ENCODE measurements around the gene RNU6-7.

The RNU6-7 gene

DNA sequence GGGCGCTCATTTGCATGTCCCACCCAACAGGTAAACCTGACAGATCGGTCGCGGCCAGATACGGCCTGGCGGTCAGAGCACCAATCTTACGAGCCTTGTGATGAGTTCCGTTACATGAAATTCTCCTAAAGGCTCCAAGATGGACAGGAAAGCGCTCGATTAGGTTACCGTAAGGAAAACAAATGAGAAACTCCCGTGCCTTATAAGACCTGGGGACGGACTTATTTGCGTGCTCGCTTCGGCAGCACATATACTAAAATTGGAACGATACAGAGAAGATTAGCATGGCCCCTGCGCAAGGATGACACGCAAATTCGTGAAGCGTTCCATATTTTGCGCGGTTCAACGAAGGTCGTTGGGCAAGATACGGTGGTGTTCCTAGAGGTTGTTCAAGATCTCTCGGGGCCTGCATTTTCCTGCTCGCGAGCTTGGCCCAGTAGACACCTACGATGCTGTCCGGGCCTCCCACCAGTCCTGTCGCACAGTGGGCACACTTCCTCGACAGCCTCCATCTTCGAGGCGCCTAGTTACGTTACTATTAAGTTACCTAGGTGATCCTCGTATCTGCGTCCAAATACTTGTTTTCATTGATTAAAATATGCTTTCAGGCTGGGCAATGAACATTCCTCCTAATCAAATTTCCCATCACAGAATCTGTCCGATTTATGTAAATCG is at the start of gene RNU6-7:
TSS of gene RNU6-7 (plus strand) at position 230 of the 675 bp plus-strand sequence.
- DNase-seq, result peak; percentile 36

DNA sequence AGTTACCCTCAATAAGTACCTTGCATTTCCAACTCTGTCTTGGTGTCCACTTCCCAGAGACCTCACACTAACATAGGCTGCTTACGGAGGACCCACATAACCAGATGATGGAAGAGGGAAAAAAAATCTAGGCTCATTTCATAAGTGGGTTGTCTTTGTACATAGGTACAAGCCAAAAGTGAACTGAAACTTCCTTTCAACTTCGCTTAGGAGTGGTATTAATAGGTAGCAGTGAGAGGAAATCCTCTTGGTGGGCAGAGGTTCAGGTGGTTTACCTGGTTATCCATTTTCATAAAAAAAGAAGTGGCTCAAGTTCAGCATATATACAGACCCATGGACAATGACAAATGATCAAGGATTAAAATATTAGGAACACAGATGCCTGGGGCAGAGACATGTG is 35.8 kb upstream of the RNU6-7 start:
- DNase-seq, result no peak

DNA sequence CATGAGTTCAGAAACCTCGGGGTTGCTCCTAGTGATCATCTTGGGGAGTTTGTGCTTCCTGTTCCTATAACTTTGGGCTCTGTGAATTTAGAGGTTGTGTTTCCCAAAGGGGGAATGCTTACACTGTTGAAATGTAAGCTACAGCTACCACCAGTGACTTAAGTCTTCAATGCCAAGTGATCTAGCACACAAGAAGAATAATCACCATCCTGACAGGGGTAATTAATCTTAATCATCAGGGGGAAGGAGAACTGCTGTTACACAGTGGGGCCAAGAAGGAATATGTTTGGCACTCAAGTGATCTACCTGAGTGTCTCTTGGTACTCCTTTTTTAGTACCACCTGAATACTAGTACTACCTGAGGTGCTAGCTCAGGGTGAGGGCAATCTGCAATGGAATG is 34.9 kb upstream of the RNU6-7 start:
- DNase-seq, result no peak

DNA sequence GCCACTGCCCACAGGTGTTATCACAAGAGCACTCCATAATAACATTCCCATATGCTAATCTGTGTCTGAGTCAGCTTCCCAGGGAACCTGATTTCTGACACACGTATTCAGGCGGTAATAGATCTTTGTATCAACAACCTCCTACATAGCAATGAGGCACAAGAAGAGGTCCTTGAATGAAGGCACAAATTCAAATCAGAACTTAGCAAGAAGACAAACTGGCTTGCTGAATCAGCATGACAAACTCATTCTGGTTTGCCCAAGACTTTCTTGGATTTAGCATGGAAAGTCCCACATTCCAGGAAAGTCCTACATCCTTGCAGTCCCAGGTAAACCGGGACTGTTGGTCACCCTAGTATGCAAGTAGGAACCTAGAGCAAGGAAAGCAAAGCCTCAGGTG is 33.9 kb upstream of the RNU6-7 start:
- DNase-seq, result no peak

DNA sequence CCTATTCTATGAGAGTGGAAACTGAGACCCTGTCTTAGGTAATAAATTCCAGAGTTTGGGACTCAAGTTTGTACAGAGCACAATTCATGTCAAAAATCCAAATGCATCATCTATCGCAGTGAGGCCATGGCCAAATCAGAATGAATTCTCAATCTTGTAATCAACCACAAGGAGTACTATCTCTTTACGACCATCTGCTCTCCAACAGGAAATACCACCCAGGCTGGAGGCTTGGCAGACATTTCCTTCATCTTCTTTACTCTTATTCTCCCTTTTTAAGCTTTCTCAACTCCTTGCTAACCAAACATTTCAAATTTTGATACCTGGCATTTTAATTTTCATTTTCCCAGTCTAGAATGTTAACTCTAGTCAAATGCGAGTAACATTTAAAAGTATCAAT is 32.7 kb upstream of the RNU6-7 start:
- DNase-seq, result no peak

DNA sequence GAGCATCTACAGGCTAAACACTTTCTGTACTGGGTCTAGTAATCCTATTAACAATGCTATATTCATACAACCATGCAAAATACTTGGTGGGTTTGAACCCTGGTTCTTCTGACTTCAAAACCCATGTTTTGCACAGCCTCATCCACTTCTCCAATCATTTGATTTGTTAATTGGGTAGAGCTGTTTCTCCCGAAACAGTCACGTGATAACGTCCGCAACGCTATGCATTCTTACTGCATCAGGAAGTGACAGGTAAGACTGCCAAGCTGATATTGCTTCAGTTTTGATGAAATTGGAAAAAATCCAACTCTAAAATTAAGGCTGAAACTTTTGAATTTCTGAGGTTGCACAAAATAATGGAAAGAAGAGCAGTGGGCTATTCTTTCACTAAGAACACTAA is 30.4 kb upstream of the RNU6-7 start:
- no peak for DNase-seq

DNA sequence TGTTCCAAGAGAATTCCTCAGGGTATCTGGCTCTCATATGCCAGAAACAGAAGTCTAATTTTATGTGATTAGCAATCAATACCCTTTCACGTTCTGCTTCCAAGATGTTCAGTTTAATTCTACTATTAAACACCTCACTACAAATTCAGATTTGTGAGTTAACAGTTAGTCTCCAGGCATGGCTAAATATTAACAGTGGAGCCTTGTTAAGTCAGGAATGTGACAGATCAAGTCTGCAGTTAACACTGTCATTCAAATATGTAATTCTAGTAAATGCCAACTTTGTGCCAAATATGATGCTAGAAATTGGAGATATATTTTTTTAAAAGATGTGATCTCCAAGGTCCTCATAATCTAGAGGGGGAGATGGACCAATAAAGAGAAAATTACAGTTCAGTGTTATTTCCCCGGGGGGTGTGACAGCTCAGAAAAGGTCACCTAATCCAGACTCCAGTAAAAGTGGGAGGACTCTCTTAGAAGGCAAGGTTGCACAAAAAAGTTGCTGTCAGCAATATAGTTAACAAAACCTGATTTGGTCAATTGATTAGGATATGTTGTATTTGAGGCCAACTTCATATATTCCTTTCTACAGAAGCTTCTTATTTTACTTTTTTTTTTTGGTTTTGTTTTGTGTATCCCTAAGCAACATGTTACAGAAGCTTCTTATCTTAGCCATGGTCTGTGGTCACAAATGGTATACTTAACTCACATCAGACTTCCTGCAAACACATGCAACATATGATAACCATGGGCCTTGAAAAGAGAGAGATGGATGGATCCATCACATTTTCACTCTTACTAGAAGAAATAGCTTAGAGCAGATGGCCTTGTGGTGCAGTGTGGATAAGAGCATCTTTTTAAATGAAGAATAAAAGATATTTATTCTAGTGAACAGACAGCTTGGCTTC is 18.4 kb upstream of the RNU6-7 start:
- no peak for DNase-seq

DNA sequence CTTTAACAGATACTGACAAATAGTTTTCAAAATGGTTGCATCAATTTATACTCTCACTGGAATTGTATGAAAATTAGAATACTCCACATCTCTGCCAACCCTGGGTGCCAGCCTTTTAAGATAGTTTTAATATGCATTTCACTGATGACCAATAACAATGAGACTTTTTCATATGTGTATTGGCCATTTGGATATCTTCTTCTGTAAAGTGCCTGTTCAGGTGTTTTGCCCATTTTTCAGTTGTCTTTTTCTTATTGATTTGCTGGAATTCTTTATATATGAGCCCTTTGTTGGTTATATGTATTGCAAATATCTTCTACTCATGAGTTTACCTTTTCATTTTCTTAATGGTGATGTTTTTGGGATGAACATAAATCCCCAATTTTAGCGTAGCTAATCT is 16.7 kb upstream of the RNU6-7 start:
- DNase-seq, result no peak

DNA sequence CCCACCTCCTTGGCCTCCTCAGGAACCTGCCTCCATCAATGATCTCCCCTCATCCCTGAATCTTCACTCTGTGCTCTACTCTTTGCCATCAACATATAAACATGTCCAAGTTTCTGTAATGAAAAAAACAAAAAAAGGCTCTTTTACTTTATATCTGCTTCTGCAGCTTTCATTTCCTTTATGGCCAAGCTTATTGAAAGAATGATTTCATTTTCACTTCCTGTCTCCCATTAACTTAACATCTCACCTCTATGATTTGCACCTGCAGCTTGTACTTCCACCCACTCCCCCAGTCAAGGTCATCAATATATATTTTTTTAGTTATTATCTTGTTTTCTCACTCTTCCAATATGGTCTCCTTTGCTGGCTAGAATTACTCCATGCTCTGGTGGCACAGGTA is 15.6 kb upstream of the RNU6-7 start:
- DNase-seq, result no peak

DNA sequence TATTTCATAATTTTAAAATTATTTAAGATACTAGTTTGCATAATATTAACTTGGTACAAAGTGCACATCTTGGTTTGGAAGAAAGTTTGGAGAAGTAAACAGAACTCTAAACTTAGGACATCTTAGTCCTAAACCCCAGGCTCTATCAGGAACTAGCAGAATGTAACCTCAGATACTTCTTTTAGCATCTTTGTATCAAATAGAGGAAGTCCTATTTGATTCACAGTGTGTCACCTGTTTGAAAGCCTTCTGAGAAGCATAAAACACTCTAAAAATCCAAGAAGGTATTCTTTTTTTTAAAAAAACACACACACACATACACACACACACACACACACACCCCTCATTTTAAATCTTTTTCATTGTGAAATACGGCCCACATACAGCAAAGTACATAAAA is 12.0 kb upstream of the RNU6-7 start:
- no peak for DNase-seq

DNA sequence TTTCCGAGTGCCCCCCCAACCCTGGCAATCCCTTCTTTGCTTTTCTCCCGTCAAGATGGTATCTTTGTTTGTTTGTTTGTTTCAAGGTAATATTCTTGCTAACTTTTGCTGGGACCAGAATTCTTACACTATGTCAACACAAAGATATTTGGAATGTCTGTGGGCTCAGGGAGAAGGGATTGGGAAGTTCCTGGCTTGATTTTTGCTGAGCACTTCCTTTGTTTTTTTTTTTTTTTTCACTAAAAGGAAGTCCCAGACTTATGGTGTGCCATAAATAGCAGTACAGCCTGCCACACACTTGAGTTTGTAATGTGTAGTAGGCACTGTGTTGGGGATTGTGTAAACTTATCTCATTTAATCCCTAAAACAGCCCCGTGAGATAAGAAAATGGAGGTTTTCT is 11.2 kb upstream of the RNU6-7 start:
- DNase-seq, result no peak

DNA sequence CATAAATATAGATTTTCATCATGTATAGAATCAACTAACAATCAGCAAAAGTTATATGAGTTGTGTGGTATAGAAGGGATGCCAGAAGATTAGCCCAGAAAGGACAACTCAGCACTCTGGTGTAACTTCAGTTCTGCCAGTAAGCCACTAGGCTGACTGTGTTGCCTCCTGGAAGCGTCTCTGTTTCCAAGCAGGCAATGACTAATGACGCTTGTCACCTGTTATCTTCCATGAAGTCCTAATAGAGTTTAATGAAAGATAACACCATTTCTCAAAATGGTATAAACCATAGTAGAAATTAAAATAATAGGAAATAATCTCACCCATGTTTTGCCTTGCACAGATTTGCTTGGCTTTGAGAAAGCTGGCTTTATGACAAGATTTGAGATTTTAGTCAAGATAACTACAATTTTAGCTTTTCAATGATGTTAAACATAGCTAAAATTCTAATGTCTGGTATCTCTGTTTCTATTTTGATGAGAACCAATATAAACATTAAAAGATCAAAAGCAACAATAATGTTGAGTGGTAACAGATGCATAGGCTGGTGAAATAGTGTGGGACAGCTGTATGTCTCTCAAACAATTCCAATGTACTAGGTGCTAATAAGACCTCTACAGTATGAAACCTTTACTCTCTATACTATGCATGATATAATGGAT is 9.0 kb upstream of the RNU6-7 start:
- DNase-seq, result no peak

DNA sequence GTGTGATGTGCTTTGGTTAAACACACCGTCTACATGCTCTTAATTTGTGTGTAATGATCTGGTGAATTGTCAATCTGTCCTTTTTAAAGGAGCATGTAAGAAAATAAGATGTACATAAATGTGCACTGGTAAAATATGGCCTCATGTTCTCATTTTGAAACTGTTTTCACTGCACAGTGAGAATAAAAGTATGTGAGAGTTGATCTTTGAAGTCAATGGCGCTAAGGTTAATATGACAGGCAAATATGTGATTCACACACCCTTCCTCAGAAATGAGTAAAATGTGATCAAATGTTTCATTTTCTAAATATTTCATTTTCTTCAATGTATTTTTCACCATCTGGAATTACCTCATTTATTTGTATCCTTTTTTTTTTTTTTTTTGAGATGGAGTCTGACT is 8.3 kb upstream of the RNU6-7 start:
- DNase-seq, result no peak

DNA sequence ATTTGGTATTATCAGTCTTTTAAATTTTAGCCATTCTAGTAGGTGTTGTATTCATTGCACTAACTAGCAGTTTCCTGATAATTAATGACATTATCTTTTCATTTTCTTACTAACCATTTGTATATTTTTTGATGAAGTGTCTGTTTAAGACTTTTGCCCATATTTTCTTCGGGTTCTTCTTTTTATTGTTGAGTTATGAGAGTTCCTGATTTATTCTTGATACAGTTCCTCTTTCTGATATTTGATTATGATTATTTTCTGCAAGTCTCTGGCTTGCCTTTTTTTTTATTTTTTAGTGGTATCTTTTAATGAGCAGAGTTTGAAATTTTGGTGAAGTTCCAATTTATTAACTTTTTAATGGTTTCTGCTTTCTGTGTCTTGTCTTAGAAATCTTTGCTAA is 6.2 kb upstream of the RNU6-7 start:
- DNase-seq, result no peak

DNA sequence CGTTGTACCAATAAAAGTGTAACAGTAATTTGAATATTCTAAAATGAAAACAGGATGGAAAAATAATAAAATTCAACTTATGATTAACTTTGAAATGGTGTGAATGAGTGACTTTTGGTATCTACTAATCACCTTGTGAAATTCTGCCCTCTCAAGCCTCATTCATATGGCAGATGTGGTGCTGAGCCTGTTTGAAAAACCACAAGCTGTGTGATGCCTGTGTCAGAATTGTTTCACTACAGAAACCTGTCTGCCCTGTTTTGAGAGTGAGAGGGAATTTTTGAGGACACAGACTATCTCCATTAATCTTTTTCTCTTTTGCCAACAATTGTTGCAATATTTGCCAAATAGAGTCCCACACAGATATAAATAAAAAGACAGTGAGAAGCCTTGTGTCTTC is 3.9 kb upstream of the RNU6-7 start:
- no peak for DNase-seq

DNA sequence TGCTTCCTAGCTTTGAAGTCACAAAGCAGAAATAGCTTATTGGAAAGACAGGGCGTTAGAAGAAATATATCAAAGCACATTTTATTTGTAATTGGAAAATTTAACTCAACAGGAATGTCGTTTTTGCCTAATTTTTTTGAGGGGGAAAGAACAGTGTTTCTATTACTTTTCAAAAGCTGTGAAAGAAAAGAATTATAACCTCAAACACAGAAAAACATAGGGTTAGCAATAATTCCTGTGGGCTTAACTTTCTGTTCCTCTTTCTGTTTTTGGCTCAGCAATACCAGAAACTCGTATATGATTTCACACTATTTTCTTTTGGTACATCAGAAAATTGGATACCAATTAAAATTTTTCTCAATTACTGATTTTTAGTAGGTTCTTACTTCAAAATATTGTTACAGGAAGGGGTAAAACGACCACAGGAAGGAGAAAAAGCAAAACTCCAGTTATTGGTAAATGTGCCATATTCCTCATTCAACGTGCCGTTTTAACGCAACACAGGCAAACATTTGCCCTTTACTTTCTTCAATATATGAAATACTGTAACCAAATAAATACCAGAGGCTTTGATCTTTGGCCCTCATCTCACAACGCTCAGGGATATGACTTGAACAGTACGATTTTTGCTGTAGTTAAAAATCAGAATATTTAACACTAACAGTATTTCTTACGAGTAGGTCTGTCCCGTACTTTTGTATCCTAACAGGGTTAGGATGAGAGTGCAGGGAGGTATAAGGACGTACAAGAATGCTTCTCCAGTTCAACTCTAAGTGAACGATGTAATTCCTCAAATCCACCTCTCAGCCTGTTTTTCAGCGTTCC is 1.3 kb upstream of the RNU6-7 start:
- no peak for DNase-seq

DNA sequence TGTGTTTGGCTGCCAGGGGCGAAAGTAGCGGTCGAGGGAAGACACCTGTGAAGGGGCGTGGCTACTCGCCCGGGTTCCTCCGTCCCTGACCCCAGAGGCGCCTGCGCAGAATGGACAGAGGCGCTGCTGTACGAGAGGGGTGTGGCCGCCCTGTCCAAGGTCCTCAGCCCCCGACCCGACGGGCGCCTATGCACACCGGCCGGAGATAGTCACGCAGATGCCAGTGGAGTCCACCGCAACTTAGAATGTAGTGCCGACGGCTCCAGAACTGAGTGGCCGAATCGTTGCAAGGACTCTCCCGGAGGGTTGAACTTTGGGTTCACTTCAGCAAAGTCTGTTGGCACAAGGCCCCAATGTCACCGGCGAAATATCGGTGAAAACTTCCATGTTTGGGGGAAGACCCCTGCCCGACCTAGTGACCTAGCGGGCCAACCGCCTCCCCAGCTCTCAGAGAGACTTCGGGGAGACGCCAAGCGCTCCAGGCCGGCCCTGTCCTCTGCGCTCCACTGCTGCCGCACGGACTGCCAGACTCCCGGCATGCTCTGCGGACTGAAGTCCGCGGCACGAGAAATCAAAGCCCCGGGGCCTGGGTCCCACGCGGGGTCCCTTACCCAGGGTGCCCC is 541 bp upstream of the RNU6-7 start:
- DNase-seq, result peak; percentile 85

DNA sequence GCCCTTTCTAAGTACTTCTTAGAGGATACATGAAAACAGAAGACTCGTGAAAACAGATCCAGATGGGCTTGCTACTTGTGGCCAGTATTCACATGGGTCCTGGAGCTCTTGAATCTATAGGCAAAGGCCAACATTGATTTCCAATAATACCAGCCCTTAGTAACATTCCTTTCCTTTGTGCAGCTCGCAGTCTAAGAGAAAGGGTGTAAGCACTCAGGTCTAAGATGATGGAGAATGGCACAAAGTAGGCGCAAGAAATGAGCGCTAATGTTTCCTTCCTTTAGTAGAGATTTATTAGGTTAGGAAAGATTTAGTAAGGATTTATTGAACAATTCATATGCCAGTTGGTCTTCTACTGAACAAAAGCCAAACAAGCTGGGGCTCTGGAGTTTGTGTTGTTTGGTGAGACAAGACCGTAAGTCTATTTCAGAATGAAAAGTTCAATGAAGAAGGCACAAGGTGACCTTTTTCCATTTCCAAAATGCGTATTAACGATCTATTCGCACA is 699 bp downstream of the RNU6-7 start:
- no peak for DNase-seq

DNA sequence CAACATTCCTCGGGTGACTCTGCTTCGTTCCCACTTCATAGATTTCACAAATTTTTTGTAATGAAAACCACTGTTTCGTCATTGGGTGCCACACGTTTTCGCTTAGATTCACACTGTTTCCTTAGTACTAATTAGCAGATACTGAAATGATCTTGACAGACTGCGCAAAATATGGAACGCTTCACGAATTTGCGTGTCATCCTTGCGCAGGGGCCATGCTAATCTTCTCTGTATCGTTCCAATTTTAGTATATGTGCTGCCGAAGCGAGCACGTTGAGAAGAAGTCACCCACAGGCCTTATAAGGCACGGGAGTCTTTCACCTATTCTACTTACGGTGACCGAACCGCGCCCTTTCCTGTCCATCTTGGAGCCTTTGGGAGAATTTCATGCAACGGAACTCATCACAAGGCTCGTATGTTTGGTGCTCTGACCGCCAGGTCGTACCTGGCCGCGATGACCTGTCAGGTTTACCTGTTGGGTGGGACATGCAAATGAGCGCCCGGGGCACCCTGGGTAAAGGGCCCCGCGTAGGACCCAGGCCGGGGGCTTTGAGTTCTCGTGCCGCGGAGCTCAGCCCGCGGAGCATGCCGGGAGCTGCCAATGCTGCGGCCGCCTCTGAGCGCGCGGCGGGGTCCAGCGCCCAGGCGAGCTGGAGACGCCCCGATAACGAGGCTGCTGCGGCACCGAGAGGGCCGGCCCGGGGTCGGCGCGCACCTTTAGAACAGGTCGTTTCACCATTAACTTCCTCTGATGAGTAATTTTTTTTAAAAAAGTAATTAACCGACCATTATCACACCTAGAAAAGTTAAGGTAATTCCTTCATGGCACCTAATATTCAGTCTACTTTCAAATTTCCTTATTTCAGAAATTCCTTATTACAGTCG is 1.4 kb downstream of the RNU6-7 start, which contains the start of gene RNU6-8:
TSS of gene RNU6-8 (minus strand) at position 272 of the 885 bp plus-strand sequence.
- DNase-seq, result peak; percentile 89

DNA sequence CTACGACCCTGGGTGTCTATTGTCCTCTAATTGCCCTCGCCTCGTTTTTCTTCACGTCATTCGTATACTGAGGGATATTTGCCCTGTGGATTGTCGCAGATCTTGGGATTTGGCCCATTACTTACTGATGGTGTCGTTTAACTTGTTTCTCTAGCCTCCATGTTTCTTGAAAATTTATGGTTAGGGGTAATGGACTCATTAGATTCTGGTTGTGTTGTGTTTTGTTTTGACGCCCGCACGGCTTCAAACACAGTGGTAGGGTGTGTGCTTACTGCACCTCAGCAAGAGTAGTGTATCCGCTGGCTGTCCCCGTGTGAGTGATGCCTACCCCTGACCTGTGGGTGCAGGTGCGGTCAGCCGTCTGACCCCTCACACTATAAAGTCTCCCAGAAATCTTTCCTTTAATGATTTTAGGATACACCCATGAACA is 2.1 kb downstream of the RNU6-7 start:
- DNase-seq, result no peak

DNA sequence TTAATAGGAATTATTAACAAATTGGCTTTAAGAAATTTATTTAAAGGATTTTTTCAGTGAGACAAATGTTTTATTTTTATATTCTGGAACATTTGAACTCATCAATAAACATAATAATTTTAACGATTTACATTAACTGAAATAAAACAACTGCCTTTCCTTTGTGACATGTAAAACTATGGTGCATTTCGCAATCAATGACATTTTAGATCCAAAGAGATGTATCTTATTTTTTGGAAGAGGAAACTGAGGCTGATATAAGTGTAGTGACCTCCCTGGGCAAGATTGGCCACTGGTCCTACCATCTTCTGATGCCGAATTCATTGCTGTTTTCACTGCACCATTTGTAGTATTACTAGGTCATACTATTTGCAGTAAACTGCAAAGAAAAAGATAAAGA is 3.7 kb downstream of the RNU6-7 start:
- no peak for DNase-seq

Data from CD4-positive, alpha-beta T cell treated with Interleukin-15 for 1 hour (primary cell).